ENCODE data around the gene CST1.
"Not testable (repeated sequence)": the region's sequence is repeated elsewhere in the genome, so short reads cannot be mapped to it uniquely, and the experiment has no call there.

Gene CST1

GRCh38 chr20:23755131-23755611, 4.4 kb upstream of the CST1 start:
- peak; percentile 23 for DNase-seq (ENCODE audit: low read depth)

GRCh38 chr20:23754731-23755130, 4.0 kb upstream of the CST1 start:
- peak; percentile 11 for DNase-seq (ENCODE audit: low read depth)

GRCh38 chr20:23753589-23753988, 2.9 kb upstream of the CST1 start:
- DNase-seq (ENCODE audit: low read depth): no peak

GRCh38 chr20:23753194-23753548, 2.4 kb upstream of the CST1 start:
- DNase-seq (ENCODE audit: low read depth): no peak

GRCh38 chr20:23752481-23753193, 1.9 kb upstream of the CST1 start:
- DNase-seq (ENCODE audit: low read depth): no peak

- no peak for DNase-seq (ENCODE audit: low read depth)
These were observed 1.3 kb upstream of the CST1 start for GRCh38 chr20:23752019-23752418.

- no peak for DNase-seq (ENCODE audit: low read depth)
These were observed 989 bp downstream of the CST1 start for GRCh38 chr20:23749746-23750145.

- DNase-seq (ENCODE audit: low read depth): not testable (repeated sequence)
These were observed 1.8 kb downstream of the CST1 start for GRCh38 chr20:23748975-23749374.

GRCh38 chr20:23747551-23747950, 3.2 kb downstream of the CST1 start:
- DNase-seq (ENCODE audit: low read depth): not testable (repeated sequence)

GRCh38 chr20:23747092-23747491, 3.6 kb downstream of the CST1 start:
- DNase-seq (ENCODE audit: low read depth): not testable (repeated sequence)

GRCh38 chr20:23746321-23746720, 4.4 kb downstream of the CST1 start:
- DNase-seq (ENCODE audit: low read depth): no peak

GRCh38 chr20:23745247-23745646, 5.5 kb downstream of the CST1 start:
- DNase-seq (ENCODE audit: low read depth): no peak

GRCh38 chr20:23744817-23745216, 5.9 kb downstream of the CST1 start:
- DNase-seq (ENCODE audit: low read depth): no peak

- DNase-seq (ENCODE audit: low read depth): not testable (repeated sequence)
These were observed 15.3 kb downstream of the CST1 start for GRCh38 chr20:23735391-23735790.

GRCh38 chr20:23734949-23735348, 15.8 kb downstream of the CST1 start:
- DNase-seq (ENCODE audit: low read depth): not testable (repeated sequence)

GRCh38 chr20:23734440-23734839, 16.3 kb downstream of the CST1 start:
- DNase-seq (ENCODE audit: low read depth): not testable (repeated sequence)

- DNase-seq (ENCODE audit: low read depth): no peak
These were observed 23.7 kb downstream of the CST1 start for GRCh38 chr20:23727016-23727415.

- no peak for DNase-seq (ENCODE audit: low read depth)
These were observed 25.6 kb downstream of the CST1 start for GRCh38 chr20:23725102-23725501.

GRCh38 chr20:23723659-23724307, 27.0 kb downstream of the CST1 start:
- not testable (repeated sequence) for DNase-seq (ENCODE audit: low read depth)

GRCh38 chr20:23722851-23723250, 27.9 kb downstream of the CST1 start:
- DNase-seq (ENCODE audit: low read depth): not testable (repeated sequence)

- DNase-seq (ENCODE audit: low read depth): no peak
These were observed 28.8 kb downstream of the CST1 start for GRCh38 chr20:23721962-23722361.

- not testable (repeated sequence) for DNase-seq (ENCODE audit: low read depth)
These were observed 31.4 kb downstream of the CST1 start for GRCh38 chr20:23719351-23719750.

GRCh38 chr20:23711778-23712177, 39.0 kb downstream of the CST1 start:
- not testable (repeated sequence) for DNase-seq (ENCODE audit: low read depth)

- no peak for DNase-seq (ENCODE audit: low read depth)
These were observed 40.0 kb downstream of the CST1 start for GRCh38 chr20:23710771-23711170.

All from HS-27A (cell line).